Endothelial cell of umbilical vein (primary cell): ENCODE results near the gene SCAP. TPM values are rescaled to one million over a fixed set of nuclear protein-coding genes. Genes with fewer than 3 reads are reported as not detected.

Source experiments
- BruUV-seq: library from RNA; stranded (reverse); fragments of 400-500 nt; replicated peaks from 2 replicates; lab custom pipeline; 2021; lab: Mats Ljungman, UMichigan
- CTCF ChIA-PET: fragments of 300-600, 350-600 bp; sonication (Branson Sonifier 250); formaldehyde crosslinking; loops from one replicate; lab custom pipeline; 2021; ENCODE audit warnings: antibody characterized with exemption, inconsistent platforms; lab: Charles Lee
- POLR2A ChIA-PET: fragments of 300-600, 350-600 bp; sonication (Branson Sonifier 250); formaldehyde crosslinking; loops from one replicate; lab custom pipeline; 2021; ENCODE audit warnings: antibody characterized with exemption, inconsistent platforms; lab: Charles Lee
- DNase-seq: peaks from one replicate; pipeline ENCODE4 v3.0.0-alpha.2; 2011; ENCODE audit warnings: low read depth, low spot score
- FAIRE-seq: peaks from 2 replicates; lab custom pipeline; 2011; peaks lifted over from hg19 to GRCh38; lab: Jason Lieb, UNC
- H2AFZ ChIP-seq: 2 replicates; pipeline ENCODE4 v1.6.0; 2012; ENCODE audit warnings: low read depth, low read length, control low read depth, inconsistent platforms
- H3K27ac ChIP-seq: 2 replicates; pipeline ENCODE4 v1.5.1; 2011; ENCODE audit warnings: low read depth, mild to moderate bottlenecking, control low read depth, low read length, moderate library complexity; ENCODE audit not compliant: insufficient read depth
- H3K27me3 ChIP-seq, 2 experiments: 2 replicates each; pipeline versions ENCODE4 v1.6.0 to v1.6.1; 2011; ENCODE audit warnings: low read length in 2 of 2, mixed read lengths in 1 of 2; ENCODE audit not compliant: control insufficient read depth in 2 of 2, insufficient read depth in 2 of 2
- H3K36me3 ChIP-seq, 2 experiments: 2 replicates in 1 of 2; 3 replicates in 1 of 2; pipeline ENCODE4 v1.5.1; 2011; ENCODE audit warnings: low read length in 2 of 2, mild to moderate bottlenecking in 1 of 2, moderate library complexity in 1 of 2; ENCODE audit not compliant: control insufficient read depth in 2 of 2, insufficient read depth in 2 of 2; ENCODE audit errors: extremely low read depth in 1 of 2
- H3K4me1 ChIP-seq: 3 replicates; pipeline ENCODE4 v1.5.1; 2011; ENCODE audit warnings: mild to moderate bottlenecking, low read length; ENCODE audit not compliant: control insufficient read depth, insufficient read depth; ENCODE audit errors: extremely low read depth
- H3K4me2 ChIP-seq: 2 replicates; pipeline ENCODE4 v1.6.1; 2011; ENCODE audit warnings: low read length, control low read depth, mixed read lengths; ENCODE audit not compliant: insufficient read depth
- H3K4me3 ChIP-seq, 3 experiments: fragments of 200-600 bp in 1 of 3; sonication (generic), shearing (Covaris generic) in 1 of 3; replicated peaks in 1 of 3; 2 replicates each; pipeline ENCODE4 v1.5.1; 2011 to 2016; ENCODE audit warnings: control low read depth in 3 of 3, low read length in 3 of 3, mild to moderate bottlenecking in 2 of 3, inconsistent platforms in 1 of 3, low read depth in 1 of 3, moderate library complexity in 1 of 3; ENCODE audit not compliant: insufficient read depth in 1 of 3
- H3K79me2 ChIP-seq: 2 replicates; pipeline ENCODE4 v1.6.0; 2012; ENCODE audit warnings: low read length, inconsistent platforms; ENCODE audit not compliant: control insufficient read depth, insufficient read depth
- H3K9ac ChIP-seq: replicated peaks from 2 replicates; pipeline ENCODE3; 2011; ENCODE audit warnings: low read length, control low read depth; ENCODE audit not compliant: insufficient read depth; ENCODE audit errors: extremely low read depth
- H3K9me1 ChIP-seq: replicated peaks from 3 replicates; pipeline ENCODE4 v1.6.0; 2011; ENCODE audit warnings: mild to moderate bottlenecking, low read length; ENCODE audit not compliant: control insufficient read depth, insufficient read depth; ENCODE audit errors: extremely low read depth
- H3K9me3 ChIP-seq: replicated peaks from 2 replicates; pipeline ENCODE4 v1.5.1; 2012; ENCODE audit warnings: low read length, inconsistent platforms; ENCODE audit not compliant: control insufficient read depth, insufficient read depth
- H4K20me1 ChIP-seq: replicated peaks from 2 replicates; pipeline ENCODE3; 2011; ENCODE audit warnings: mild to moderate bottlenecking, low read length; ENCODE audit not compliant: control insufficient read depth, insufficient read depth; ENCODE audit errors: extremely low read depth
- CTCF ChIP-seq, 2 donors: IDR thresholded peaks; 1 replicate in 1 of 2; 2 replicates in 1 of 2; pipeline ENCODE4 v1.5.1; 2011; ENCODE audit warnings: low read length in 2 of 2, mild to moderate bottlenecking in 2 of 2, moderate library complexity in 2 of 2, control low read depth in 1 of 2, inconsistent platforms in 1 of 2, low read depth in 1 of 2; ENCODE audit not compliant: insufficient read depth in 1 of 2; ENCODE audit errors: extremely low read depth in 1 of 2
- EZH2 ChIP-seq: IDR thresholded peaks from 2 replicates; pipeline ENCODE4 v1.6.1; 2012; ENCODE audit warnings: borderline replicate concordance, low read depth, mild to moderate bottlenecking, moderate library complexity, low read length, inconsistent platforms; ENCODE audit not compliant: severe bottlenecking
- FOS ChIP-seq: IDR thresholded peaks from 2 replicates; pipeline ENCODE4 v1.6.1; 2011; ENCODE audit warnings: mild to moderate bottlenecking, low read length, moderate library complexity, borderline replicate concordance; ENCODE audit not compliant: insufficient read depth
- GATA2 ChIP-seq: IDR thresholded peaks from 2 replicates; pipeline ENCODE4 v1.7.0; 2011; ENCODE audit warnings: low read depth, mild to moderate bottlenecking, moderate library complexity, mixed read lengths, low read length; ENCODE audit not compliant: insufficient read length, insufficient read depth
- JUN ChIP-seq: IDR thresholded peaks from 2 replicates; pipeline ENCODE4 v1.6.1; 2011; ENCODE audit warnings: borderline replicate concordance, low read depth; ENCODE audit not compliant: insufficient read length, insufficient read depth
- MAX ChIP-seq: IDR thresholded peaks from 2 replicates; pipeline ENCODE4 v1.6.1; 2011; ENCODE audit not compliant: insufficient read depth, insufficient read length
- MYC ChIP-seq: IDR thresholded peaks from one replicate; pipeline ENCODE4 v1.6.1; 2011; ENCODE audit warnings: mild to moderate bottlenecking, low read depth, low read length
- POLR2A ChIP-seq: IDR thresholded peaks from 2 replicates; pipeline ENCODE4 v1.6.1; 2012; ENCODE audit warnings: low read depth, mild to moderate bottlenecking, control low read depth, low read length
- POLR2AphosphoS5 ChIP-seq: IDR thresholded peaks from 2 replicates; pipeline ENCODE4 v1.6.1; 2012; ENCODE audit warnings: low read depth, mild to moderate bottlenecking, control low read depth, low read length, moderate library complexity; ENCODE audit not compliant: insufficient read depth
- dilution Hi-C: fragments of 300-500 bp; cut with MboI; formaldehyde crosslinking; loops from one replicate; pipeline ENCODE4 v1.15.0; 2019; ENCODE audit warnings: low sequenced_read_pairs; ENCODE audit not compliant: extremely low pct_ligation_motif_present
- intact Hi-C: fragments of 100-400 bp; cut with micrococcal nuclease; formaldehyde crosslinking; loops from one replicate; pipeline ENCODE4 v1.10.0; 2022
- polyA plus RNA-seq, 4 experiments: library from polyadenylated mRNA; depleted of rRNA in 3 of 4; stranded (reverse) in 3 of 4; unstranded in 1 of 4; fragments of >200 nt; gene quantifications; 2 replicates each; pipeline versions ENCODE4 v1.2.1 to v1.2.3, GENCODE V29; 2011 to 2012; ENCODE audit warnings: missing spikeins in 1 of 4
- total RNA-seq: library from RNA; stranded (reverse); gene quantifications from 2 replicates; pipeline ENCODE4 v1.2.3, GENCODE V29; 2021

The SCAP gene
- total and polyA plus RNA-seq, 2 donors (not counting 3 experiments of a cell fraction or from before 2014, with no cell fraction given) = 34.7 to 59.0 TPM

- ChIA-PET POLR2A (no interaction called here), CTCF (interaction anchor here (0.6 to 3.8 kb wide), 15 partner anchors 11 to 674 kb away, joined by 3 to 99 read pairs (median 6); partner anchors contain the start of gene CSPG5)
- DNase-seq (no peak), FAIRE-seq (no peak)
- no peak overlapping the region for H3K4me3 ChIP-seq
- no peaks in the 10 kb centered on the region for H3K36me3 ChIP-seq
- dilution Hi-C loops = no loop called here
- H2AFZ ChIP-seq = no peak overlapping the region
- intact Hi-C loops = loop anchor here (5.0 kb wide), 1 partner anchor 57 kb away; the partner anchor contains the start of gene CSPG5
- TF ChIP-seq CTCF (IDR thresholded peaks at IDR 0.05; ENCODE audit: extremely low read depth in 1 of 2, insufficient read depth in 1 of 2, low read depth in 1 of 2, low read length in 2 of 2) = no peak
- no peak for TF ChIP-seq EZH2
- TF ChIP-seq JUN = no peak
- no peak for TF ChIP-seq MAX
- TF ChIP-seq POLR2A = no peak
- TF ChIP-seq FOS = no peak
- no peak for TF ChIP-seq MYC
- no peak for TF ChIP-seq POLR2AphosphoS5
- no peak for TF ChIP-seq GATA2
- no peak overlapping the region for H3K27ac ChIP-seq
- BruUV-seq = no TSS peak
- H3K4me1 ChIP-seq = no peaks in the 10 kb centered on the region
- H3K9ac ChIP-seq = no peak overlapping the region
- no peaks in the 10 kb centered on the region for H3K79me2 ChIP-seq
- no peaks in the 10 kb centered on the region for H4K20me1 ChIP-seq
- H3K4me2 ChIP-seq = no peak overlapping the region
- H3K9me3 ChIP-seq = no peaks in the 10 kb centered on the region
- no peaks in the 10 kb centered on the region for H3K9me1 ChIP-seq
- no peaks in the 10 kb centered on the region for H3K27me3 ChIP-seq
Measured at GRCh38 chr3:47520756-47521155, 45.0 kb upstream of the SCAP start.
